Measurements from ENCODE around the gene NCAPG2. TPM values are rescaled to one million over a fixed set of nuclear protein-coding genes. Genes with fewer than 3 reads are reported as not detected.

Gene NCAPG2
- total RNA-seq, 2 donors from 2014 or later, result 0.66 to 8.8 TPM

DNA sequence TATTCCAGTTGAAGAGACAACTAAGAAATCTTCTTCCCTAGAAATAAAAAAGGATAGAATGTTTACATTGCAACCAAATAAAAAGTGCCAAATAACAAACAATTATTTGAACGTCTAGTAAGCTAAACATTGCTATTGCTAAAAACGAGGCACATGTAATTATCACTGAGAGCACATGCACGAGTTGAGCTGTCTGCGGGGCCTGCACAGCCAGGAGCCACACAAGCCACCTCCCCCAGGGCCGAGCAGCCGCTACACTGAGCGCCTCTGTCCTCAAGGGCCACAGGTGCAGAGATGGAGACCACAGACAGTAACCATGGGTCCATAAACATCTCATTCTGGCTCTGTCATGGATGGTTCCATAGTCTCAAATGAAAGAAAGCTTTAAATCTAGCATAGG lies 17.2 kb downstream of the NCAPG2 start:
- 92% methylated on average over 7 of the region's 7 CpGs for WGBS, 2 donors
- no peak for ATAC-seq

DNA sequence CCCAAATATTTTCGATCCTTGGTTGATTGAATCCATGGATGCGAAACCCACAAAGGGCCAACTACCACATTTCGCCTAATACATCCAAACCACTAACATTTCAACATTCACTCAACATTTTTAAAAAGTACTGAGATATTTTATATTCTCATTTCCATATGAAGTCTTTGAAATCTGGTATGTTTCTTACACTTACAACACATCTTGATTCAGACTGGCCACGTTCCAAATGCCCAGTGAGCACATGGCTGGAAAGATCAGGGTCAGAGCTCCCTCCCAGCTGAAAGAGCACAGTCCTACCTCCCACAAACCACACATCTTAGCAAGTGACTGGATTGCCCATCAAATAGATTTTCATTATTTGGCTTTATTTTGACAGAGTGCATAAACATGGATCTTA lies 18.9 kb downstream of the NCAPG2 start:
- no peak for DNase-seq
- Histone ChIP-seq H3K27me3 (no peaks in the 10 kb centered on the region), H3K4me3 (no peak overlapping the region), H3K27ac (no peak overlapping the region), H3K9me3 (no peaks in the 10 kb centered on the region), H3K4me1 (no peaks in the 10 kb centered on the region), H3K36me3 (replicated peaks in 1 of 2; ENCODE audit: insufficient read depth in 1 of 2, low read depth in 2 of 2) (no peaks in the 10 kb centered on the region)
- ATAC-seq, result no peak
- intact Hi-C loops (cut with DNase I), result no loop called here
- TF ChIP-seq, protein P1, sequence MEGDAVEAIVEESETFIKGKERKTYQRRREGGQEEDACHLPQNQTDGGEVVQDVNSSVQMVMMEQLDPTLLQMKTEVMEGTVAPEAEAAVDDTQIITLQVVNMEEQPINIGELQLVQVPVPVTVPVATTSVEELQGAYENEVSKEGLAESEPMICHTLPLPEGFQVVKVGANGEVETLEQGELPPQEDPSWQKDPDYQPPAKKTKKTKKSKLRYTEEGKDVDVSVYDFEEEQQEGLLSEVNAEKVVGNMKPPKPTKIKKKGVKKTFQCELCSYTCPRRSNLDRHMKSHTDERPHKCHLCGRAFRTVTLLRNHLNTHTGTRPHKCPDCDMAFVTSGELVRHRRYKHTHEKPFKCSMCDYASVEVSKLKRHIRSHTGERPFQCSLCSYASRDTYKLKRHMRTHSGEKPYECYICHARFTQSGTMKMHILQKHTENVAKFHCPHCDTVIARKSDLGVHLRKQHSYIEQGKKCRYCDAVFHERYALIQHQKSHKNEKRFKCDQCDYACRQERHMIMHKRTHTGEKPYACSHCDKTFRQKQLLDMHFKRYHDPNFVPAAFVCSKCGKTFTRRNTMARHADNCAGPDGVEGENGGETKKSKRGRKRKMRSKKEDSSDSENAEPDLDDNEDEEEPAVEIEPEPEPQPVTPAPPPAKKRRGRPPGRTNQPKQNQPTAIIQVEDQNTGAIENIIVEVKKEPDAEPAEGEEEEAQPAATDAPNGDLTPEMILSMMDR (IDR thresholded peaks at IDR 0.05), result no peak
- no peak for TF ChIP-seq POLR2A (IDR thresholded peaks at IDR 0.05)
- WGBS, 2 donors, result 94 to 96% methylated on average over 4 of the region's 4 CpGs

More for the DNA sequence above, 17.2 kb downstream of the NCAPG2 start:
- no peak overlapping the region for H3K27ac ChIP-seq
- no peak for TF ChIP-seq POLR2A (IDR thresholded peaks at IDR 0.05)
- TF ChIP-seq, protein P1 (IDR thresholded peaks at IDR 0.05), result no peak
- intact Hi-C loops (cut with DNase I), result no loop called here
- H3K4me3 ChIP-seq, result no peak overlapping the region
- DNase-seq, result no peak
- no peaks in the 10 kb centered on the region for H3K9me3 ChIP-seq
- no peaks in the 10 kb centered on the region for H3K36me3 ChIP-seq (replicated peaks in 1 of 2; ENCODE audit: insufficient read depth in 1 of 2, low read depth in 2 of 2)
- H3K4me1 ChIP-seq, result no peaks in the 10 kb centered on the region
- H3K27me3 ChIP-seq, result no peaks in the 10 kb centered on the region

DNA sequence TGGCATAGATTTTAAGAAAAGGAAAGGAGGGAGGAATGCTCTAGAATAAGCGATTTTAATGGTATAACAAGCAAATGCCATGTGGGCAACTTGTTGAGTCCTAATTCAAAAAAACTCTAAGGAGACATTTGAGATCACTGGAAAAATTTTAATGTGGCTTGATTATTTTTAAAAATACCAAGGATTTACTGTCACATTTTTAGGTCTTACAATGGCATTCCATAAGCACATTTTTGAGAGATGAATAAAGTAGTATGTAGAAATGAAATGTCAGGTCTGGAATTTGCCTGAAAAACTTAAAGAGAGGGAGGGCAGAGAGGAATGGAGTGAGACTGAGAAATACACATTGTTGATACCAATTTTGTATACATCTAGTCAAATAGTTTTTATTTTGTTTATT lies 20.3 kb downstream of the NCAPG2 start:
- intact Hi-C loops (cut with DNase I), result no loop called here
- WGBS, 2 donors, result 94 to 100% methylated on average over 1 of the region's 1 CpG
- H3K36me3 ChIP-seq (replicated peaks in 1 of 2; ENCODE audit: insufficient read depth in 1 of 2, low read depth in 2 of 2), result no peaks in the 10 kb centered on the region
- H3K9me3 ChIP-seq, result no peaks in the 10 kb centered on the region
- no peaks in the 10 kb centered on the region for H3K27me3 ChIP-seq
- TF ChIP-seq POLR2A (IDR thresholded peaks at IDR 0.05), result no peak
- TF ChIP-seq, protein P1 (IDR thresholded peaks at IDR 0.05), result no peak
- H3K27ac ChIP-seq, result no peak overlapping the region
- ATAC-seq, result no peak
- no peak for DNase-seq
- no peaks in the 10 kb centered on the region for H3K4me1 ChIP-seq
- H3K4me3 ChIP-seq, result no peak overlapping the region

DNA sequence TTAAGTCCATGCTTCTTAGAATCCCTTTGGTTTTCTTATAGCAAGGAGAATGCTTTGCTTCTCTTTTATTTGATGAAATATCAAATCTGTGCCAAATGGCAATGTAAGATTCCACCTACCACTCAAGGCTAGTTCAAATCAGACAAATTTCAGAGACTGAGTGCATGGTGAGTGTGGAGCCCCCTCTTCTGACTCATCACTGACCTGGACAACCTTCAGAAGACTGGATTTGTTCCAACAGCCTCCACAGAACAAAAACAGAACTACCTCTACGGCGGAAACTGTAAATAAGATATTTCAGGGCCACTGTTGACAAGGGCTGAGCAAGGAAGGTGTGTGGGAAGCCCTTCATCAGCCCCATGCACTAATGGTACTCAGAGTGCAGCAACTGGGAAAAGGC lies 21.1 kb downstream of the NCAPG2 start:
- no peaks in the 10 kb centered on the region for H3K4me1 ChIP-seq
- no peak overlapping the region for H3K27ac ChIP-seq
- H3K27me3 ChIP-seq, result no peaks in the 10 kb centered on the region
- ATAC-seq (no peak), DNase-seq (no peak)
- no peak overlapping the region for H3K4me3 ChIP-seq
- TF ChIP-seq, protein P1 (IDR thresholded peaks at IDR 0.05), result no peak
- no peak for TF ChIP-seq POLR2A (IDR thresholded peaks at IDR 0.05)
- intact Hi-C loops (cut with DNase I), result no loop called here
- H3K9me3 ChIP-seq, result no peaks in the 10 kb centered on the region
- no peaks in the 10 kb centered on the region for H3K36me3 ChIP-seq (replicated peaks in 1 of 2; ENCODE audit: insufficient read depth in 1 of 2, low read depth in 2 of 2)
- 52 to 66% methylated on average over 2 of the region's 2 CpGs for WGBS, 2 donors

DNA sequence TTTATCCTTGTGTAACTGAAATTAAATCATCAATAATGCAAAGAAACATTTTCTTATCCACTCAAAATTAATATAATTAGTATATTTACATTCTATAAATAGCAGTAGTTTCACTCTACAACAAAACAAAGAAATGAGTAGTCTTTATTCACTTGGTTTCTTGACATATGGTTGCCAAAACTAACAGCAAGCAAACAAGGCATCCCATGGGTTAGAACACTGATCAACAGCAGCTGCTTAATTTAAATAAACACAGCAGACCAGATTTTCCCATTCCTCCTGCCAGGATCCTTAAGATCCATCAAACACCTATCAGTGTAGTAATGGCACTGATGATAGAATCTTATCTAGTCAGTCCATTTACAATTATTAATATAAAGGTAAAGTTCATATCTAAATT lies 22.1 kb downstream of the NCAPG2 start:
- no peak overlapping the region for H3K4me3 ChIP-seq
- H3K9me3 ChIP-seq, result no peaks in the 10 kb centered on the region
- intact Hi-C loops (cut with DNase I), result no loop called here
- ATAC-seq (no peak), DNase-seq (no peak)
- no peaks in the 10 kb centered on the region for H3K36me3 ChIP-seq (replicated peaks in 1 of 2; ENCODE audit: insufficient read depth in 1 of 2, low read depth in 2 of 2)
- H3K27ac ChIP-seq, result no peak overlapping the region
- TF ChIP-seq, protein P1 (IDR thresholded peaks at IDR 0.05), result no peak
- H3K27me3 ChIP-seq, result no peaks in the 10 kb centered on the region
- H3K4me1 ChIP-seq, result no peaks in the 10 kb centered on the region

Measured in body of pancreas (tissue), 4 donors.